GM21367 (cell line): ENCODE data around the gene VPS13C.
"Not testable (repeated sequence)": the region's sequence is repeated elsewhere in the genome, so short reads cannot be mapped to it uniquely, and the experiment has no call there.

ENCODE experiments used
- ATAC-seq: cut with Tn5 transposase; IDR thresholded peaks from one replicate; pipeline ENCODE4 v1.9.1; 2021; ENCODE audit not compliant: unreplicated experiment

The VPS13C gene

GRCh38 chr15:62071711-62072308 lies 11.6 kb upstream of the VPS13C start:
- ATAC-seq, result no peak

- ATAC-seq, result no peak
Measured at GRCh38 chr15:62069551-62069950, 9.3 kb upstream of the VPS13C start.

DNA sequence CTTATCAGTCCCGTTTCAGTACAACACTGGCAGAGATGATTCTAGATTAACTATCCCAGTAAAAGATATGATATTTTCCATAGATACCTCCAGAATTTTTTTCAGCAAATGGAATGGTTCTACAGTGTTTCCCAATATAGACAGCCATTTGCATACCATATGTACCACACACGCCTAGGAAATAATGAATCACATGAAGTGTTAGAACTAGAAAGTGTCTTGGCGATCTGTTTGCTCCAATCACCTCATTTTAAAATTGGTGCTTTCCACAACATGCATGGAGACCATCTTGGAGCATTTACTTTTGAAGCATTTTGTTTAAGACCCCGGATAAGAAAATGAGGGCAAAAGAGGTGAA lies 8.5 kb upstream of the VPS13C start:
- ATAC-seq, result no peak

DNA sequence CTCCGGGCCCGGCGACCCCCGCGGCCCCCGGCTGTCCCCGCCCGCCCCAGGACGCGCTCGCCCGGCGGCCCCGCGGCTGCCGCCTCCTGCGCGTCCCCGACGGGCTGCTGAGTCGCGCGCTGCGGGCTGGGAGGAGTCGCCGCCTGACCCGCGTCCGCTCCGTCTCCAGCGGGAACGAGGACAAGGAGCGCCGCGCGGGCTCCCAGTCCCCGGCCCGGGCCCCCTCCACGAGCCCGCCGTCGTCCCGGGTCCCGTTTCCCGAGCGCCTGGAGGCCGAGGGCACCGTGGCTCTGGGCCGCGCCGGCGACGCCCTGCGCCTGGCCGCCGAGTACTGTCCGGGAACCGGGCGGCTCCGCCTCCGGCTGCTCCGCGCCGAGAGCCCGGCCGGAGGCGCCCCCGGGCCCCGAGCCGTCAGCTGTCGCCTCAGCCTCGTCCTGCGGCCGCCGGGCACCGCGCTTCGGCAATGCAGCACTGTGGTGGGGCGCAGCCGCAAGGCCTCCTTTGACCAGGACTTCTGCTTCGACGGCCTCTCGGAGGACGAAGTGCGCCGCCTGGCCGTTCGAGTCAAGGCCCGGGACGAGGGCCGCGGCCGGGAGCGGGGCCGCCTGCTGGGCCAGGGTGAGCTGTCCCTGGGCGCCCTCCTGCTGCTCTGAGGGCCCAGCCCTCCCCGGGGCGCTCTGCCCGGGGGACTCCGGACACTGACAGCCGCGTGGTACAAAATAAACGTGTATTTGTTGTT lies 8.0 kb upstream of the VPS13C start:
- peak; percentile 43 for ATAC-seq

GRCh38 chr15:62067448-62068044 lies 7.3 kb upstream of the VPS13C start:
- no peak for ATAC-seq

GRCh38 chr15:62066663-62067447 lies 6.6 kb upstream of the VPS13C start, which contains the start of gene C2CD4A:
Gene C2CD4A, plus strand, starts transcription at chr15:62066977. Its CDS starts 637 bp downstream, at chr15:62067614.
- ATAC-seq, result no peak

- ATAC-seq, result no peak
Measured at GRCh38 chr15:62063825-62064635, 3.8 kb upstream of the VPS13C start.

- no peak for ATAC-seq
Measured at GRCh38 chr15:62060896-62061280, 641 bp upstream of the VPS13C start.

- peak; percentile 54 for ATAC-seq
Measured at GRCh38 chr15:62059816-62060112, 483 bp downstream of the VPS13C start.

DNA sequence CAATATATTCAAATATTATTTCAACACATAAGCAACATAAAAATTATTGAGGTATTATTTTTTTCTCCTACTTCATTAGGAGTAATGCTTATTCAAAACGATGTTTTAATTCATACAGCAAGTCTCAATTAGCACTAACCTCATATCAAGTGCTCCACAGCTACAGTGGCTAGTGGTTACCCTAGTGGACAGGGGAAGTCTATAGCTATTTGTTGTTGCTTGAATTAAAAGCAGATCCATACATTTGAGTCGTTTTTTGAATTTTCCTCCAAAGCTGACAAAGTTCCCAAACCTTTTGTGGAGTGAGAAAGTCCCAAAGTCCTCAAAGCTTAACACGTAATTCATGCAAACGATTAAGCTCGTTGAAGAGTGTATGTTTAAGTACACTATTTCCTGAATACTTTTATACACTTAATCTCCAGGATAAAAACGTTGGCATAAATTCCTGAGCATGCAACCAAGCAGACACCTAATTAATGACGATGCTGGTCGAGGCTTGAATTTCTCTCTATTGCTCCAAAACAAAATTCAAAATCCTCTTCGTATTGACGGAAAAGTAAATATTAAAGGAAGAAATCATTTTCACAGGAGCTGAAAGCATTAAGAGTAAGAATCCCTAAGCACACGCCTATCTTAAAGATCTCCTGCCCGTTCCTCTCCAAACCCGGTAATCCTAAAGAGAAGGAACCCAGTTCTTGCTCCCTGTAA lies 985 bp downstream of the VPS13C start:
- ATAC-seq, result no peak

- ATAC-seq, result no peak
Measured at GRCh38 chr15:62058327-62059028, 1.8 kb downstream of the VPS13C start.

DNA sequence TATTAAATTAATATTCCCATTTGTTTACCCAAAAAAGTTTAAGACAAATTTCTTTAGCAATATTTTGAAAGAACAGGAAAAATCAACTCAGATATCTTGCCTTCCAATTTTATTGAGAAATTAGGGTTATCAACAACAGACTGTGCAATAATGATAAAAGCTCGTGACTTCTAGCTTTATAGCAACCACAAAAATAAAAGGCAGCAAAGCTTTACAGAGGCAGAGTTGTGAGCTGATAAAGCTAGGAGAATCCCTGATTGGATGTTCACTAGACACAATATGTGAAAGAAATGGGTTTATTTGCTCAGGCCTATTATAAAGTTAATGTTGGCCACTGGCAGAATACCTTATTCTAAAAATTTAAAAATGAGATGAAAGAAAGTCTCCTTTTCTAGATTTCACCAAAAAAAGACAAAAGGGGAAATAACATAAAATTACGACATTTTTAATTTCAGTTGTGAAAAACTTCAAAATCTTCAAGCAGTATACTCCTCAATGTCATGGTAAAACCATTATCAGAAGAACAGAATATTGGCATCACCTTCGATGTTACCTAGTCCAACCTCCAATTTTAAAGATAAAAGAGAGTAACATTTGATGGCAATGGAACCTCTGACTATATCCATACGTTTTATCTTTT lies 2.8 kb downstream of the VPS13C start:
- no peak for ATAC-seq

GRCh38 chr15:62054979-62055378 lies 5.3 kb downstream of the VPS13C start:
- no peak for ATAC-seq

DNA sequence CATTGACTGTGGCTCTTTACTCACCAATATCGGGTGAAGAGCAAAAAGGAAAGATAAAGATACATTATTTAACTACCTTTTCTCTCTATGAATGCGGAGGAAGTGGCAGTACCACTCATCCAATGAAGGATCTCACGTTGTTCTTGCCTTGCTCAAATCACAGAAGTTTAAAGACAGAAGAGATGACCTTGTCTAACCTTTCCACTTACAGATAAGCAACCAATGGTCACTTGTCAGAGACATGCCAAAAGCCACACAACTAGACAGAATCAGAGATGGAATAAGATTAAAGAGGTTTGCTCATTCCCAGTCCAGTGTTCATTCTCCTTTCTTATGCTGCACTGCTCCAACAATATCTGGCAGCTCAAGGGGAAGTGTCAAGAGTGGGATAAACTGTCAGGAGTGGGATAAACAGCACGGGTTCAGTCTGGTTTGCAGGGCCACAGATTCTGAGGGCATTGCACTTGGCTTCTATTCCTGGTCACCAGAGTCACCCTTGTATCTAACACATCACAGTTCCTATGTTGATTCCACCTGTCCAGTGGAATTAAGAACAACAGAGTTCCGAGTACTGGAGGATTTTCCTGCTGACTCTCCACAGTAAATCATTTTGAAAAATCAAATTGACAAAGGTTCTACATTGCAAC lies 6.7 kb downstream of the VPS13C start:
- no peak for ATAC-seq

- ATAC-seq, result no peak
Measured at GRCh38 chr15:62052713-62053112, 7.5 kb downstream of the VPS13C start.

- no peak for ATAC-seq
Measured at GRCh38 chr15:62051166-62051565, 9.1 kb downstream of the VPS13C start.

DNA sequence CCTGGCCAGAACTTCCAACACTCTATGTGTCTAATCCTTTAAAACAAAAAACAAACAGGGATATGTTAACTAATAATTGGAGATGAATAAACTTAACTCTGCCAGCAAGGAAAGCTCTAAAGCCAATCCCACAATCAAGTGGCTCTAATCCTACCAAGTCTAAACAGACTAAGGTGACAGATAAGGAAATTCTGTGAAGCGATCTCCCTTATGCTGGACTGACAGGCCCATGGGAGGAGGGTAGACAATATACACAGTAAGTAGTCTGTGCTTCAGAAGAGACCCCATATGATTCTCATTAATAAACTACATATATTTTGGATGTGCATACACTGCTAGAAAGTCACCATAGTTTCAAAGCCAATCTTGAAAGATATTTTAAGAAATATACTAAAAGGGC lies 10.1 kb downstream of the VPS13C start:
- ATAC-seq, result no peak

- not testable (repeated sequence) for ATAC-seq
Measured at GRCh38 chr15:62048254-62048653, 12.0 kb downstream of the VPS13C start.
